H1 (cell line): ENCODE data around the gene MRC2. TPM values are rescaled to one million over a fixed set of nuclear protein-coding genes. Genes with fewer than 3 reads are reported as not detected.

Experiments used
- CTCF ChIA-PET: fragments of 300-600 bp; sonication (Branson Sonifier 250); formaldehyde crosslinking; loops from one replicate; lab custom pipeline; 2021; ENCODE audit not compliant: partially characterized antibody; lab: Charles Lee
- POLR2A ChIA-PET: fragments of 300-600 bp; sonication (Branson Sonifier 250); formaldehyde crosslinking; loops from one replicate; lab custom pipeline; 2021; ENCODE audit warnings: inconsistent platforms; ENCODE audit not compliant: partially characterized antibody; lab: Charles Lee
- DNase-seq, 2 experiments: peaks; one replicate each; pipeline versions ENCODE4 v3.0.0 to v3.0.0-alpha.2; 2010 to 2022; ENCODE audit warnings: low spot score in 2 of 2, low read depth in 1 of 2, mixed read lengths in 1 of 2
- FAIRE-seq: peaks from 2 replicates; lab custom pipeline; 2011; peaks lifted over from hg19 to GRCh38; lab: Jason Lieb, UNC
- H2AFZ ChIP-seq: 2 replicates; pipeline ENCODE4 v1.8.1; 2012; ENCODE audit warnings: low read length, inconsistent platforms
- H2AK5ac ChIP-seq: 2 replicates; pipeline ENCODE4 v1.6.1; 2013; ENCODE audit warnings: low read depth, low read length
- H2BK120ac ChIP-seq: replicated peaks from 2 replicates; pipeline ENCODE3; 2013; ENCODE audit warnings: low read depth, low read length, inconsistent platforms
- H2BK12ac ChIP-seq: 2 replicates; pipeline ENCODE4 v1.6.1; 2013; ENCODE audit warnings: low read depth, low read length
- H2BK15ac ChIP-seq: 2 replicates; pipeline ENCODE4 v1.6.1; 2013; ENCODE audit warnings: low read length
- H2BK20ac ChIP-seq: 2 replicates; pipeline ENCODE4 v1.6.1; 2013; ENCODE audit warnings: low read length
- H2BK5ac ChIP-seq: 2 replicates; pipeline ENCODE4 v1.6.1; 2013; ENCODE audit warnings: low read depth, low read length
- H3K14ac ChIP-seq: 2 replicates; pipeline ENCODE4 v1.6.1; 2013; ENCODE audit warnings: inconsistent platforms; ENCODE audit not compliant: insufficient read length
- H3K18ac ChIP-seq: 2 replicates; pipeline ENCODE4 v1.6.1; 2013; ENCODE audit warnings: low read length; ENCODE audit errors: extremely low read depth
- H3K23ac ChIP-seq: 2 replicates; pipeline ENCODE4 v1.6.1; 2013; ENCODE audit warnings: inconsistent platforms; ENCODE audit not compliant: insufficient read length
- H3K23me2 ChIP-seq: 2 replicates; pipeline ENCODE4 v1.6.1; 2013; ENCODE audit warnings: low read depth, low read length
- H3K27ac ChIP-seq: 2 replicates; pipeline ENCODE4 v1.6.1; 2011; ENCODE audit warnings: low read depth, low read length, inconsistent platforms
- H3K27me3 ChIP-seq, 4 experiments: replicated peaks in 1 of 4; 1 replicate in 1 of 4; 2 replicates in 3 of 4; pipeline versions ENCODE4 v1.6.1 to v1.8.1; 2011 to 2013; ENCODE audit warnings: low read length in 3 of 4, mild to moderate bottlenecking in 3 of 4, inconsistent platforms in 2 of 4, mixed read lengths in 2 of 4, moderate library complexity in 1 of 4; ENCODE audit not compliant: control insufficient read depth in 3 of 4, insufficient read depth in 3 of 4; ENCODE audit errors: extremely low read depth in 1 of 4
- H3K36me3 ChIP-seq, 4 experiments: 2 replicates each; pipeline versions ENCODE4 v1.6.1 to v1.8.1; 2011 to 2013; ENCODE audit warnings: mild to moderate bottlenecking in 4 of 4, low read length in 3 of 4, moderate library complexity in 2 of 4, control low read depth in 1 of 4, inconsistent platforms in 1 of 4; ENCODE audit not compliant: insufficient read depth in 4 of 4, control insufficient read depth in 2 of 4
- H3K4ac ChIP-seq: replicated peaks from 2 replicates; pipeline ENCODE3; 2013; ENCODE audit warnings: low read length, low read depth, mixed read lengths, inconsistent platforms; ENCODE audit not compliant: insufficient read length
- H3K4me1 ChIP-seq, 4 experiments: replicated peaks in 1 of 4; 1 replicate in 1 of 4; 2 replicates in 3 of 4; pipeline versions ENCODE4 v1.6.1 to v1.8.1; 2011 to 2013; ENCODE audit warnings: low read length in 3 of 4, inconsistent platforms in 2 of 4, mixed read lengths in 1 of 4; ENCODE audit not compliant: insufficient read depth in 4 of 4, control insufficient read depth in 3 of 4
- H3K4me2 ChIP-seq, 2 experiments: 2 replicates each; pipeline versions ENCODE4 v1.6.1 to v1.8.1; 2011 to 2013; ENCODE audit warnings: low read depth in 2 of 2, low read length in 2 of 2, control low read depth in 1 of 2, inconsistent platforms in 1 of 2, mild to moderate bottlenecking in 1 of 2; ENCODE audit not compliant: insufficient read depth in 1 of 2
- H3K4me3 ChIP-seq, 4 experiments: fragments of 200-600, 300-600 bp in 1 of 4; sonication (generic), shearing (Covaris generic), sonication (Bioruptor Twin) in 1 of 4; 2 replicates each; pipeline versions ENCODE4 v1.5.1 to v1.8.1; 2011 to 2016; ENCODE audit warnings: low read length in 4 of 4, low read depth in 3 of 4, control low read depth in 2 of 4, inconsistent platforms in 2 of 4, mild to moderate bottlenecking in 2 of 4, mixed read lengths in 1 of 4, moderate library complexity in 1 of 4; ENCODE audit not compliant: insufficient read depth in 2 of 4; ENCODE audit errors: extremely low read depth in 1 of 4
- H3K56ac ChIP-seq: replicated peaks from 2 replicates; pipeline ENCODE3; 2013; ENCODE audit warnings: low read depth, mild to moderate bottlenecking, mixed read lengths, low read length, inconsistent platforms; ENCODE audit not compliant: insufficient read length
- H3K79me1 ChIP-seq: 2 replicates; pipeline ENCODE4 v1.6.1; 2013; ENCODE audit warnings: low read depth, low read length, control low read depth
- H3K79me2 ChIP-seq, 2 experiments: 2 replicates each; pipeline versions ENCODE4 v1.6.1 to v1.8.1; 2012 to 2013; ENCODE audit warnings: low read length in 2 of 2, mild to moderate bottlenecking in 2 of 2, inconsistent platforms in 1 of 2; ENCODE audit not compliant: insufficient read depth in 2 of 2, control insufficient read depth in 1 of 2
- H3K9ac ChIP-seq, 4 experiments: replicated peaks in 1 of 4; 1 replicate in 1 of 4; 2 replicates in 3 of 4; pipeline versions ENCODE4 v1.6.1 to v1.8.1; 2011 to 2013; ENCODE audit warnings: low read depth in 3 of 4, low read length in 3 of 4, control low read depth in 2 of 4, mild to moderate bottlenecking in 2 of 4, moderate library complexity in 2 of 4, inconsistent platforms in 1 of 4; ENCODE audit errors: extremely low read depth in 1 of 4
- H3K9me3 ChIP-seq, 2 experiments: 2 replicates each; pipeline versions ENCODE4 v1.6.1 to v1.8.1; 2012 to 2013; ENCODE audit warnings: mild to moderate bottlenecking in 2 of 2, moderate library complexity in 2 of 2, control low read depth in 1 of 2, inconsistent platforms in 1 of 2, low read depth in 1 of 2, low read length in 1 of 2, mixed read lengths in 1 of 2; ENCODE audit not compliant: insufficient read depth in 2 of 2
- H4K20me1 ChIP-seq, 2 experiments: replicated peaks in 1 of 2; 2 replicates each; pipeline versions ENCODE3 to v1.8.1; 2011 to 2013; ENCODE audit warnings: inconsistent platforms in 2 of 2, low read length in 2 of 2, mild to moderate bottlenecking in 1 of 2; ENCODE audit not compliant: insufficient read depth in 2 of 2, control insufficient read depth in 1 of 2
- H4K5ac ChIP-seq: 2 replicates; pipeline ENCODE4 v1.6.1; 2013; ENCODE audit warnings: low read length, low read depth, mixed read lengths, inconsistent platforms; ENCODE audit not compliant: insufficient read length
- H4K8ac ChIP-seq: 2 replicates; pipeline ENCODE4 v1.8.0; 2013; ENCODE audit warnings: mild to moderate bottlenecking, moderate library complexity, low read length, inconsistent platforms; ENCODE audit not compliant: insufficient read depth; ENCODE audit errors: extremely low read depth
- H4K91ac ChIP-seq: replicated peaks from 2 replicates; pipeline ENCODE3; 2013; ENCODE audit warnings: low read length, mixed read lengths, inconsistent platforms; ENCODE audit not compliant: insufficient read length
- CHD2 ChIP-seq: IDR thresholded peaks from 2 replicates; pipeline ENCODE4 v1.6.1; 2012; ENCODE audit warnings: low read length, improper control_type of control experiment
- KDM4A ChIP-seq: IDR thresholded peaks from one replicate; pipeline ENCODE4 v1.7.1; 2012; ENCODE audit warnings: low read depth, mild to moderate bottlenecking, moderate library complexity, low read length, inconsistent platforms; ENCODE audit not compliant: severe bottlenecking
- NRF1 ChIP-seq: IDR thresholded peaks from 2 replicates; pipeline ENCODE4 v1.6.1; 2011; ENCODE audit warnings: mild to moderate bottlenecking, low read depth, low read length, improper control_type of control experiment
- WGBS, 2 experiments: shearing (Covaris generic) in 1 of 2; methylation state at CpG; one replicate each; pipeline versions ENCODE4 v1.1.6 to v1.1.7; 2013 to 2015; ENCODE audit warnings: low lambda C conversion rate in 2 of 2, mixed read lengths in 2 of 2, inconsistent platforms in 1 of 2, low coverage in 1 of 2, missing lambda C conversion rate in 1 of 2; ENCODE audit not compliant: insufficient replicate concordance in 2 of 2, insufficient coverage in 1 of 2, insufficient read length in 1 of 2; ENCODE audit errors: extremely low coverage in 1 of 2, missing lambda C conversion rate in 1 of 2; 5-methylcytosine and 5-hydroxymethylcytosine counted together
- polyA plus RNA-seq, 7 experiments: library from polyadenylated mRNA; depleted of rRNA in 3 of 7; stranded (reverse) in 5 of 7; unstranded in 2 of 7; fragments of >200 nt in 5 of 7; fragments of 200-250 nt in 2 of 7; gene quantifications; 1 replicate in 5 of 7; 2 replicates in 1 of 7; 4 replicates in 1 of 7; pipeline versions ENCODE4 v1.2.1 to v1.2.3, GENCODE V29; 2011 to 2013; ENCODE audit warnings: missing spikeins in 2 of 7, mixed read lengths in 2 of 7
- total RNA-seq: library from RNA; stranded (reverse); fragmentation: NEBNext Ultra II Directional; extraction: Animal tissue kit (Norgen Biotek cat#: 25700); gene quantifications from 2 replicates; pipeline ENCODE4 v1.2.1, GENCODE V29; 2021
- TF ChIP-seq, protein P1 (sequence below): IDR thresholded peaks from 2 replicates; pipeline ENCODE4 v1.6.1; 2012; ENCODE audit warnings: inconsistent platforms
- TF ChIP-seq, protein P2 (sequence below): IDR thresholded peaks from 2 replicates; pipeline ENCODE4 v1.6.1; 2011; ENCODE audit warnings: low read length, improper control_type of control experiment

The MRC2 gene
- total and polyA plus RNA-seq, 2 of the 8 experiments (the other 6 are each of a cell fraction or from before 2014, with no cell fraction given), result 7.0 to 24.2 TPM

DNA sequence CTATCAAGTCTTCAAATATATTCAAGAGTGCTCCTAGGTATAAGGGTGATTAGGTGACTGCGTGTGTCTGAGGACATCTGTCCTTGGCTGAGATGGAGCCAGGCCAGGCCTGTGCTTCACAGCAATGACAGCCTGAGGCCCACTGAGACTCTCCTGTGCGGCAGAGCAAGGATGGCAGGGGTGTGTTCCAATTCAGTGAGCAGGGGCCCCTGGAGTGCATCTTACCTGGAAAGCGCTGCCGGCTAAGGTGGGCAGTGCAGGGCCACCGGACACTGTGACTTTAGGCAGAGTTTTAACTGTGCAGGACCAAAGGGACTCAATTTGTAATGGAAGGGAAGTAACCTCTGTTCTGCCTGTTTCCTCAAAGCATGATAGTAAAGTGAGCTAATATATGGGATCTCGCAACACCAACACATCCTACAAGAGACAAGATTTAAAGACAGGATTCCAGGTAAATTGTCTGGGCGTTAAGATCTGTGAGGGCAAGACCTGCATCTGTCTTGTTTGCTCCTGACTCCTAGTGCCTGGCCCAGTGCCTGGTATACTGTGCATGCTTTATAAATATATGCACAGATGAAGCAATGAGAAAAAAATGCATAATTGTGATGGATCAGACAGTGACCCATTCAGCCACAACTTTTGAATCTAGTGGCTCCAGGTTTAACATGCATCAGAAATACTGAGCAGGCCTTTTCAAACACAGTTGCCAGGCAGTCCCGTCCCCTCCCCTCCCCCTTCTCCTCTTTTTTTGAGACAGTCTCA lies 86.7 kb downstream of the MRC2 start:
- Histone ChIP-seq H4K20me1 (no peaks in the 10 kb centered on the region), H3K4me2 (no peak overlapping the region), H2AFZ (no peak overlapping the region), H3K18ac (no peak overlapping the region), H2BK120ac (no peak overlapping the region), H3K4me1 (peaks cover 0 to 3% (median 0%) of the 10 kb centered on the region in 4 experiments; a peak in 4 of 7 replicates), H3K4me3 (no peak overlapping the region), H2BK12ac (no peak overlapping the region), H3K56ac (no peak overlapping the region), H2BK15ac (no peak overlapping the region), H3K79me1 (no peaks in the 10 kb centered on the region), H3K36me3 (no peaks in the 10 kb centered on the region), H3K27me3 (0 out of 7 replicates have a peak, but pooled peaks cover 0 to 1% (median 0%) of the 10 kb centered on the region in 4 experiments), H4K5ac (no peak overlapping the region), H2BK5ac (no peak overlapping the region), H3K4ac (no peak overlapping the region), H4K91ac (no peak overlapping the region), H3K9me3 (no peaks in the 10 kb centered on the region; a peak in 1 of 4 replicates), H3K9ac (no peak overlapping the region; a peak in 1 of 7 replicates), H3K23ac (no peak overlapping the region), H3K23me2 (no peaks in the 10 kb centered on the region), H3K14ac (no peak overlapping the region), H4K8ac (no peak overlapping the region), H2AK5ac (no peak overlapping the region), H3K79me2 (no peaks in the 10 kb centered on the region), H2BK20ac (peak overlapping the region; percentile 48; the same call in 1 of the 2 replicates), H3K27ac (0 out of 2 replicates have a peak overlapping the region, but pooled peaks have one; percentile 6)
- 91% methylated on average over 8 of the region's 8 CpGs; no CpG with 5 or more reads in 1 of the 2 experiments for WGBS, 2 experiments
- POLR2A ChIA-PET, result no interaction called here
- CTCF ChIA-PET, result interaction anchor here (0.8 to 4.7 kb wide), 6 partner anchors 8 to 76 kb away, joined by 3 to 43 read pairs (median 4); no protein-coding TSS in a partner anchor
- DNase-seq (no peak), FAIRE-seq (no peak)
- TF ChIP-seq KDM4A (no peak), CHD2 (no peak), NRF1 (no peak)
- TF ChIP-seq, protein P1, sequence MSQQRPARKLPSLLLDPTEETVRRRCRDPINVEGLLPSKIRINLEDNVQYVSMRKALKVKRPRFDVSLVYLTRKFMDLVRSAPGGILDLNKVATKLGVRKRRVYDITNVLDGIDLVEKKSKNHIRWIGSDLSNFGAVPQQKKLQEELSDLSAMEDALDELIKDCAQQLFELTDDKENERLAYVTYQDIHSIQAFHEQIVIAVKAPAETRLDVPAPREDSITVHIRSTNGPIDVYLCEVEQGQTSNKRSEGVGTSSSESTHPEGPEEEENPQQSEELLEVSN, result no peak
- TF ChIP-seq, protein P2, sequence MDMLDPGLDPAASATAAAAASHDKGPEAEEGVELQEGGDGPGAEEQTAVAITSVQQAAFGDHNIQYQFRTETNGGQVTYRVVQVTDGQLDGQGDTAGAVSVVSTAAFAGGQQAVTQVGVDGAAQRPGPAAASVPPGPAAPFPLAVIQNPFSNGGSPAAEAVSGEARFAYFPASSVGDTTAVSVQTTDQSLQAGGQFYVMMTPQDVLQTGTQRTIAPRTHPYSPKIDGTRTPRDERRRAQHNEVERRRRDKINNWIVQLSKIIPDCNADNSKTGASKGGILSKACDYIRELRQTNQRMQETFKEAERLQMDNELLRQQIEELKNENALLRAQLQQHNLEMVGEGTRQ, result no peak
